Liver (tissue), 9 donors: ENCODE data around the gene WDR86. TPM values are rescaled to one million over a fixed set of nuclear protein-coding genes. Genes with fewer than 3 reads are reported as not detected.

ENCODE experiments used
- DNase-seq: peaks from one replicate; pipeline ENCODE4 v3.0.0-alpha.2; 2017; ENCODE audit warnings: low spot score
- H3K27ac ChIP-seq, 2 donors: one replicate each; pipeline ENCODE4 v1.7.0; 2013; ENCODE audit warnings: inconsistent platforms in 2 of 2, low read length in 2 of 2, control low read depth in 1 of 2, low read depth in 1 of 2, mild to moderate bottlenecking in 1 of 2
- H3K27me3 ChIP-seq, 4 donors: one replicate each; pipeline versions ENCODE4 v1.6.1 to v1.7.0; 2013; ENCODE audit warnings: low read length in 3 of 4, inconsistent platforms in 1 of 4, mild to moderate bottlenecking in 1 of 4, moderate library complexity in 1 of 4; ENCODE audit not compliant: control insufficient read depth in 4 of 4, insufficient read depth in 4 of 4
- H3K36me3 ChIP-seq, 4 donors: one replicate each; pipeline versions ENCODE4 v1.6.1 to v1.7.0; 2013; ENCODE audit warnings: low read length in 3 of 4, mild to moderate bottlenecking in 3 of 4, low read depth in 1 of 4, moderate library complexity in 1 of 4; ENCODE audit not compliant: control insufficient read depth in 4 of 4, insufficient read depth in 3 of 4
- H3K4me1 ChIP-seq, 4 donors: one replicate each; pipeline versions ENCODE4 v1.6.1 to v1.7.0; 2013; ENCODE audit warnings: low read length in 3 of 4, mild to moderate bottlenecking in 3 of 4, moderate library complexity in 1 of 4; ENCODE audit not compliant: control insufficient read depth in 4 of 4, insufficient read depth in 4 of 4
- H3K4me3 ChIP-seq, 3 donors: one replicate each; pipeline versions ENCODE4 v1.6.1 to v1.7.0; 2013; ENCODE audit warnings: low read length in 3 of 3, control low read depth in 1 of 3, low read depth in 1 of 3, mild to moderate bottlenecking in 1 of 3
- H3K9ac ChIP-seq, 2 donors: one replicate each; pipeline ENCODE4 v1.7.0; 2013; ENCODE audit warnings: low read length in 2 of 2, mild to moderate bottlenecking in 2 of 2, moderate library complexity in 2 of 2, control low read depth in 1 of 2, low read depth in 1 of 2
- H3K9me3 ChIP-seq, 4 donors: one replicate each; pipeline versions ENCODE4 v1.6.1 to v1.7.0; 2013; ENCODE audit warnings: low read length in 3 of 4; ENCODE audit not compliant: control insufficient read depth in 4 of 4
- ATF3 ChIP-seq: IDR thresholded peaks from 2 replicates; pipeline ENCODE4 v1.6.1; 2016; ENCODE audit warnings: antibody characterized with exemption
- CTCF ChIP-seq: fragments of 150-350 bp; IDR thresholded peaks from 2 replicates; pipeline ENCODE4 v1.5.1; 2017; ENCODE audit warnings: improper control_type of control experiment, low read depth, low read length; ENCODE audit not compliant: missing input control
- EGR1 ChIP-seq, 2 donors: IDR thresholded peaks; 2 replicates each; pipeline ENCODE4 v1.6.1; 2016 to 2018; ENCODE audit warnings: antibody characterized with exemption in 2 of 2, low read depth in 2 of 2
- FOXA1 ChIP-seq: IDR thresholded peaks from 2 replicates; pipeline ENCODE4 v1.6.1; 2016; ENCODE audit warnings: antibody characterized with exemption
- FOXA2 ChIP-seq: IDR thresholded peaks from 2 replicates; pipeline ENCODE4 v1.6.1; 2016; ENCODE audit warnings: antibody characterized with exemption
- GABPA ChIP-seq, 2 donors: IDR thresholded peaks in 1 of 2; conservative IDR thresholded peaks in 1 of 2; 2 replicates each; pipeline ENCODE4 v1.6.1; 2016; ENCODE audit warnings: antibody characterized with exemption in 2 of 2, mild to moderate bottlenecking in 1 of 2, moderate library complexity in 1 of 2
- HNF4A ChIP-seq, 2 donors: conservative IDR thresholded peaks; 2 replicates each; pipeline ENCODE4 v1.6.1; 2016; ENCODE audit warnings: antibody characterized with exemption in 2 of 2, mild to moderate bottlenecking in 2 of 2
- HNF4G ChIP-seq: IDR thresholded peaks from 2 replicates; pipeline ENCODE4 v1.6.1; 2016; ENCODE audit warnings: antibody characterized with exemption
- JUND ChIP-seq, 2 donors: IDR thresholded peaks; 2 replicates each; pipeline ENCODE4 v1.6.1; 2016; ENCODE audit warnings: antibody characterized with exemption in 2 of 2
- RAD21 ChIP-seq, 2 donors: IDR thresholded peaks; 2 replicates each; pipeline ENCODE4 v1.6.1; 2016; ENCODE audit warnings: antibody characterized with exemption in 2 of 2, mild to moderate bottlenecking in 2 of 2
- REST ChIP-seq: IDR thresholded peaks from 2 replicates; pipeline ENCODE4 v1.6.1; 2016; ENCODE audit warnings: antibody characterized with exemption, mild to moderate bottlenecking
- RXRA ChIP-seq, 2 donors: IDR thresholded peaks; 2 replicates each; pipeline ENCODE4 v1.6.1; 2017 to 2018; ENCODE audit warnings: antibody characterized with exemption in 2 of 2, mild to moderate bottlenecking in 1 of 2
- TAF1 ChIP-seq: conservative IDR thresholded peaks from 2 replicates; pipeline ENCODE4 v1.6.1; 2016; ENCODE audit warnings: antibody characterized with exemption, mild to moderate bottlenecking
- YY1 ChIP-seq: IDR thresholded peaks from 2 replicates; pipeline ENCODE4 v1.6.1; 2016; ENCODE audit warnings: antibody characterized with exemption, mild to moderate bottlenecking
- ZBTB33 ChIP-seq: IDR thresholded peaks from 2 replicates; pipeline ENCODE4 v1.6.1; 2016; ENCODE audit warnings: antibody characterized with exemption
- WGBS: extraction: QIAGEN DNeasy Blood & Tissue Kit; methylation state at CpG from one replicate; pipeline ENCODE4 v1.1.7; 2013; 5-methylcytosine and 5-hydroxymethylcytosine counted together
- polyA plus RNA-seq, 2 donors: library from polyadenylated mRNA; stranded (reverse) in 1 of 2; unstranded in 1 of 2; fragments of 200-250 nt in 1 of 2; fragments of >200 nt in 1 of 2; fragmentation: Nextera tagmentation in 1 of 2; extraction: Ambion mirVana in 1 of 2; gene quantifications; one replicate each; pipeline versions ENCODE4 v1.2.1 to v1.2.3, GENCODE V29; 2013 to 2015
- total RNA-seq, 2 donors: library from RNA; depleted of rRNA; stranded (reverse); fragments of >200 nt; gene quantifications; one replicate each; pipeline ENCODE4 v1.2.3, GENCODE V29; 2014
- donor health status: healthy.
- donor health status: healthy.
- donor health status: healthy.
- donor health status: healthy.
- donor health status: healthy.

Gene WDR86
- total and polyA plus RNA-seq, 4 donors, result 0.35 to 4.9 (median 0.77) TPM

GRCh38 chr7:151379193-151379520 is 30.7 kb downstream of the WDR86 start:
- 93% methylated on average over 6 of the region's 6 CpGs for WGBS
- peaks cover 3 to 41% (median 21%) of the 10 kb centered on the region in 4 donors for H3K36me3 ChIP-seq
- H3K9ac ChIP-seq, result no peak overlapping the region
- H3K4me3 ChIP-seq, result no peak overlapping the region
- TF ChIP-seq HNF4A (conservative IDR thresholded peaks at IDR 0.05) (no peak), GABPA (IDR thresholded peaks at IDR 0.05 in 1 of 2, conservative IDR thresholded peaks at IDR 0.05 in 1 of 2) (no peak), RXRA (IDR thresholded peaks at IDR 0.05) (no peak), FOXA1 (no peak), YY1 (no peak), ZBTB33 (no peak), RAD21 (IDR thresholded peaks at IDR 0.05) (no peak), TAF1 (no peak), ATF3 (no peak), CTCF (no peak)
- no peak overlapping the region for H3K27ac ChIP-seq
- H3K4me1 ChIP-seq, result peaks cover 2 to 12% (median 6%) of the 10 kb centered on the region in 4 donors
- peaks cover 0 to 5% (median 0%) of the 10 kb centered on the region in 4 donors for H3K27me3 ChIP-seq
- no peak for DNase-seq
- no peaks in the 10 kb centered on the region for H3K9me3 ChIP-seq

GRCh38 chr7:151378496-151379192 is 31.2 kb downstream of the WDR86 start:
- H3K27ac ChIP-seq, result no peak overlapping the region

More at GRCh38 chr7:151378496-151379192, 31.2 kb downstream of the WDR86 start:
- Histone ChIP-seq H3K27me3 (peaks cover 0 to 5% (median 0%) of the 10 kb centered on the region in 4 donors), H3K4me3 (no peak overlapping the region), H3K36me3 (peaks cover 3 to 46% (median 24%) of the 10 kb centered on the region in 4 donors), H3K4me1 (peaks cover 2 to 12% (median 6%) of the 10 kb centered on the region in 4 donors), H3K9me3 (no peaks in the 10 kb centered on the region), H3K9ac (no peak overlapping the region)
- no peak for TF ChIP-seq JUND (IDR thresholded peaks at IDR 0.05)
- no peak for TF ChIP-seq FOXA2
- TF ChIP-seq TAF1, result no peak
- TF ChIP-seq EGR1 (IDR thresholded peaks at IDR 0.05; ENCODE audit: low read depth in 2 of 2), result no peak
- no peak for TF ChIP-seq ATF3
- TF ChIP-seq YY1, result no peak
- TF ChIP-seq RXRA (IDR thresholded peaks at IDR 0.05), result no peak
- no peak for TF ChIP-seq CTCF
- TF ChIP-seq REST, result no peak
- no peak for TF ChIP-seq HNF4A (conservative IDR thresholded peaks at IDR 0.05)
- TF ChIP-seq GABPA (IDR thresholded peaks at IDR 0.05 in 1 of 2, conservative IDR thresholded peaks at IDR 0.05 in 1 of 2), result no peak
- no peak for TF ChIP-seq HNF4G
- 90% methylated on average over 17 of the region's 17 CpGs for WGBS
- DNase-seq, result no peak
